IMR-90 (cell line): ENCODE data around the gene METRNL. TPM values are rescaled to one million over a fixed set of nuclear protein-coding genes. Genes with fewer than 3 reads are reported as not detected.

Source experiments
- ATAC-seq: fragments of 200-7000 bp; cut with Tn5 transposase; 2 replicates; pipeline ENCODE4 v1.9.1; 2020; ENCODE audit warnings: low read depth, mild to moderate bottlenecking, moderate library complexity
- BruUV-seq: library from RNA; stranded (reverse); fragments of 400-500 nt; replicated peaks from 2 replicates; lab custom pipeline; 2021; lab: Mats Ljungman, UMichigan
- CTCF ChIA-PET: fragments of 300-600 bp; formaldehyde crosslinking; extraction: SDS; loops from one replicate; lab custom pipeline; 2021; ENCODE audit warnings: antibody characterized with exemption; lab: Yijun Ruan, JAX
- POLR2A ChIA-PET: fragments of 300-600 bp; sonication (Branson Sonifier 250); formaldehyde crosslinking; loops from one replicate; lab custom pipeline; 2022; ENCODE audit warnings: antibody characterized with exemption; ENCODE audit not compliant: unreplicated experiment; lab: Charles Lee
- DNase-seq: peaks from one replicate; pipeline ENCODE4 v3.0.0; 2013
- H2AFZ ChIP-seq: replicated peaks from 2 replicates; pipeline ENCODE3; 2013; ENCODE audit warnings: low read length, mild to moderate bottlenecking; ENCODE audit not compliant: poor library complexity
- H2AK5ac ChIP-seq: 2 replicates; pipeline ENCODE4 v1.6.1; 2013; ENCODE audit warnings: low read depth, low read length, inconsistent platforms
- H2AK9ac ChIP-seq: replicated peaks from 2 replicates; pipeline ENCODE3; 2013; ENCODE audit warnings: mild to moderate bottlenecking, low read depth, low read length, moderate library complexity; ENCODE audit not compliant: poor library complexity
- H2BK120ac ChIP-seq: 2 replicates; pipeline ENCODE4 v1.6.1; 2013; ENCODE audit warnings: low read depth, low read length, inconsistent platforms
- H2BK15ac ChIP-seq: 3 replicates; pipeline ENCODE4 v1.6.1; 2013; ENCODE audit warnings: low read depth, low read length, inconsistent platforms
- H2BK20ac ChIP-seq: 2 replicates; pipeline ENCODE4 v1.6.1; 2013; ENCODE audit warnings: low read depth, mild to moderate bottlenecking, inconsistent platforms, low read length, moderate library complexity
- H2BK5ac ChIP-seq: 2 replicates; pipeline ENCODE4 v1.6.1; 2013; ENCODE audit warnings: mild to moderate bottlenecking, low read depth, low read length, inconsistent platforms; ENCODE audit not compliant: poor library complexity, severe bottlenecking
- H3K14ac ChIP-seq: replicated peaks from 2 replicates; pipeline ENCODE4 v1.6.1; 2013; ENCODE audit warnings: low read depth, low read length, inconsistent platforms
- H3K18ac ChIP-seq: 2 replicates; pipeline ENCODE4 v1.6.1; 2013; ENCODE audit warnings: low read depth, low read length, control low read depth
- H3K23ac ChIP-seq: 2 replicates; pipeline ENCODE4 v1.6.1; 2013; ENCODE audit warnings: low read depth, low read length, inconsistent platforms
- H3K27ac ChIP-seq: 2 replicates; pipeline ENCODE4 v1.5.1; 2013; ENCODE audit warnings: mild to moderate bottlenecking, control low read depth, low read length; ENCODE audit not compliant: insufficient read depth
- H3K27me3 ChIP-seq: 2 replicates; pipeline ENCODE4 v1.6.1; 2013; ENCODE audit warnings: low read length; ENCODE audit not compliant: control insufficient read depth, insufficient read depth
- H3K36me3 ChIP-seq: 2 replicates; pipeline ENCODE4 v1.6.1; 2013; ENCODE audit warnings: low read length, mixed read lengths; ENCODE audit not compliant: control insufficient read depth, insufficient read depth
- H3K4ac ChIP-seq: 2 replicates; pipeline ENCODE4 v1.6.1; 2013; ENCODE audit warnings: low read depth, low read length, inconsistent platforms
- H3K4me1 ChIP-seq: 2 replicates; pipeline ENCODE4 v1.6.1; 2013; ENCODE audit warnings: low read length, mixed read lengths; ENCODE audit not compliant: control insufficient read depth, insufficient read depth
- H3K4me2 ChIP-seq: 2 replicates; pipeline ENCODE4 v1.6.1; 2013; ENCODE audit warnings: low read depth, mild to moderate bottlenecking, control low read depth, low read length, moderate library complexity
- H3K4me3 ChIP-seq: 2 replicates; pipeline ENCODE4 v1.5.1; 2013; ENCODE audit warnings: low read depth, mild to moderate bottlenecking, control low read depth, low read length, moderate library complexity; ENCODE audit not compliant: insufficient read depth
- H3K56ac ChIP-seq: 2 replicates; pipeline ENCODE4 v1.6.1; 2013; ENCODE audit warnings: low read length, inconsistent platforms; ENCODE audit not compliant: insufficient read depth; ENCODE audit errors: extremely low read depth
- H3K79me1 ChIP-seq, 2 experiments: 2 replicates each; pipeline ENCODE4 v1.6.1; 2013; ENCODE audit warnings: low read length in 2 of 2, inconsistent platforms in 1 of 2, low read depth in 1 of 2
- H3K9ac ChIP-seq: 2 replicates; pipeline ENCODE4 v1.6.1; 2013; ENCODE audit warnings: low read depth, low read length, control low read depth
- H3K9me1 ChIP-seq: 2 replicates; pipeline ENCODE4 v1.6.1; 2013; ENCODE audit warnings: low read length, inconsistent platforms; ENCODE audit not compliant: insufficient read depth
- H3K9me3 ChIP-seq: 2 replicates; pipeline ENCODE4 v1.6.1; 2013; ENCODE audit warnings: low read length; ENCODE audit not compliant: control insufficient read depth, insufficient read depth
- H4K20me1 ChIP-seq: 2 replicates; pipeline ENCODE4 v1.6.1; 2013; ENCODE audit warnings: low read length, inconsistent platforms; ENCODE audit not compliant: insufficient read depth
- H4K5ac ChIP-seq: 2 replicates; pipeline ENCODE4 v1.6.1; 2013; ENCODE audit warnings: mild to moderate bottlenecking, low read depth, low read length, control low read depth
- H4K8ac ChIP-seq, 2 experiments: 2 replicates each; pipeline ENCODE4 v1.6.1; 2013; ENCODE audit warnings: low read depth in 2 of 2, low read length in 2 of 2, control low read depth in 1 of 2, inconsistent platforms in 1 of 2
- H4K91ac ChIP-seq: 2 replicates; pipeline ENCODE4 v1.6.1; 2013; ENCODE audit warnings: low read depth, low read length, inconsistent platforms; ENCODE audit not compliant: insufficient read depth
- CHD1 ChIP-seq: IDR thresholded peaks from 2 replicates; pipeline ENCODE4 v1.6.1; 2012; ENCODE audit warnings: low read depth, low read length, improper control_type of control experiment
- MAFK ChIP-seq: IDR thresholded peaks from 2 replicates; pipeline ENCODE4 v1.6.1; 2012; ENCODE audit warnings: low read depth, low read length, improper control_type of control experiment
- MXI1 ChIP-seq: IDR thresholded peaks from 2 replicates; pipeline ENCODE4 v1.6.1; 2012; ENCODE audit warnings: low read depth, mild to moderate bottlenecking, low read length, moderate library complexity, borderline replicate concordance
- WGBS, 2 experiments: methylation state at CpG; one replicate each; pipeline versions ENCODE4 v1.1.5 to v1.1.7; 2013; ENCODE audit warnings: missing lambda C conversion rate in 2 of 2; ENCODE audit not compliant: insufficient read length in 1 of 2; ENCODE audit errors: extremely low coverage in 2 of 2; 5-methylcytosine and 5-hydroxymethylcytosine counted together
- dilution Hi-C: fragments of 300-500 bp; cut with HindIII; formaldehyde crosslinking; loops from one replicate; pipeline ENCODE4 v1.14.3; 2018; ENCODE audit warnings: low sequenced_read_pairs; ENCODE audit not compliant: unreplicated experiment
- in situ Hi-C: fragments of 300-500 bp; cut with MboI; formaldehyde crosslinking; loops from 3 replicates; pipeline ENCODE4 v1.14.3; 2019; ENCODE audit warnings: low sequenced_read_pairs, inconsistent platforms, mixed read lengths
- intact Hi-C: fragments of 100-400 bp; cut with micrococcal nuclease; formaldehyde crosslinking; loops from 2 replicates; pipeline ENCODE4 v1.10.0; 2022
- polyA plus RNA-seq, 3 experiments: library from polyadenylated mRNA; depleted of rRNA; stranded (reverse); fragments of >200 nt; gene quantifications; 2 replicates each; pipeline ENCODE4 v1.2.3, GENCODE V29; 2012; ENCODE audit warnings: low replicate concordance in 1 of 3
- total RNA-seq: library from RNA; depleted of rRNA; stranded (reverse); fragments of >200 nt; gene quantifications from 2 replicates; pipeline ENCODE4 v1.2.3, GENCODE V29; 2012
- TF ChIP-seq, protein P1 (sequence below): fragments of 150-350 bp; IDR thresholded peaks from 2 replicates; pipeline ENCODE4 v1.6.1; 2017; ENCODE audit warnings: mild to moderate bottlenecking, antibody characterized with exemption, low read length, low read depth

METRNL gene
- total and polyA plus RNA-seq, 2 of the 4 experiments (the other 2 are of a cell fraction) = 17.9 to 48.2 TPM

DNA sequence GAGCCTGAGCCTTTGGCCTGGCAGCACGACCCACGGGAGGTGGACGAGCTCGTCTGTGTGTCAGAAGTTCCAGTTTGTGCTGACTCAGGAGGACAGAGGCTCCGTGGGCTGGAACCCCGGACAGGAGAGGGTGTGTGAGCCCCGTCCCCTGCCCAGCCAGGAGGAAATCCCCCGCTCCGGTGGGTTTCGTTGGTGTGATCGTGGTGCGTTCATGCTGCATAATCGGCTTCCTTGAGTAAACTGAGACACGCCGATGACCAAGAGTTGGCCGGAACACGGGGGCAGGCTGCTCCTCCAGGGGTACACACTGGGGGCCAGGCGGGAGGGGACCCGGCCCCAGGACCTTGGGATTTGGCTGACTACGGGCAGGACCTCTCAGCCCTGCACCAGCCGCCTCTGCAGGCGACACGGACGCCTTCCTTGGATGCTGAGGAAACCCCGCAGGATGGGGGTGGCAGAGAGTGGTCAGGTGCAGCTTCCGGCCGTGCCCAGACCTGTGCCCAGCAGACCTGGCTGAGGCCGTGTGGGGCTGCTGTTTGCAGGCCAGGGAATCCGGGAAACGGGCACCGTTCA is 8.5 kb downstream of the METRNL start:
- DNase-seq = no peak
- no peaks in the 10 kb centered on the region for H3K27me3 ChIP-seq
- ATAC-seq = no peak
- intact Hi-C loops (no loop called here), dilution Hi-C loops (no loop called here), in situ Hi-C loops (no loop called here)
- H3K4me1 ChIP-seq = peaks cover 37% of the 10 kb centered on the region
- POLR2A ChIA-PET = no interaction called here
- H2BK15ac ChIP-seq = no peak overlapping the region
- H4K5ac ChIP-seq = no peak overlapping the region
- no peak overlapping the region for H3K18ac ChIP-seq
- no peak overlapping the region for H2BK5ac ChIP-seq
- BruUV-seq = no TSS peak
- no peak overlapping the region for H4K8ac ChIP-seq
- no peak overlapping the region for H3K4me2 ChIP-seq
- WGBS, 2 experiments = 97% methylated on average over 23 of the region's 31 CpGs; no CpG with 5 or more reads in 1 of the 2 experiments
- peaks cover 51% of the 10 kb centered on the region for H3K36me3 ChIP-seq
- peaks cover 96% of the 10 kb centered on the region for H4K20me1 ChIP-seq
- H2AK5ac ChIP-seq = no peak overlapping the region
- no peak overlapping the region for H3K27ac ChIP-seq
- no peak overlapping the region for H2BK20ac ChIP-seq
- H4K91ac ChIP-seq = no peak overlapping the region
- H3K23ac ChIP-seq = no peak overlapping the region
- peaks cover 9 to 84% of the 10 kb centered on the region in 2 experiments; a peak in 3 of 4 replicates for H3K79me1 ChIP-seq
- H3K9me3 ChIP-seq = no peaks in the 10 kb centered on the region
- TF ChIP-seq CHD1 = no peak
- no peak for TF ChIP-seq MXI1
- TF ChIP-seq, protein P1, sequence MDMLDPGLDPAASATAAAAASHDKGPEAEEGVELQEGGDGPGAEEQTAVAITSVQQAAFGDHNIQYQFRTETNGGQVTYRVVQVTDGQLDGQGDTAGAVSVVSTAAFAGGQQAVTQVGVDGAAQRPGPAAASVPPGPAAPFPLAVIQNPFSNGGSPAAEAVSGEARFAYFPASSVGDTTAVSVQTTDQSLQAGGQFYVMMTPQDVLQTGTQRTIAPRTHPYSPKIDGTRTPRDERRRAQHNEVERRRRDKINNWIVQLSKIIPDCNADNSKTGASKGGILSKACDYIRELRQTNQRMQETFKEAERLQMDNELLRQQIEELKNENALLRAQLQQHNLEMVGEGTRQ = no peak
- TF ChIP-seq MAFK = peak; percentile 68
- peaks cover 34% of the 10 kb centered on the region for H3K9me1 ChIP-seq
- no peak overlapping the region for H3K14ac ChIP-seq
- no peak overlapping the region for H2BK120ac ChIP-seq
- no peak overlapping the region for H3K4me3 ChIP-seq
- no peak overlapping the region for H3K9ac ChIP-seq
- no peak overlapping the region for H2AFZ ChIP-seq
- H3K4ac ChIP-seq = no peak overlapping the region
- H3K56ac ChIP-seq = no peak overlapping the region
- CTCF ChIA-PET = no interaction called here
- no peak overlapping the region for H2AK9ac ChIP-seq
